ENCODE measurements around the gene CEP126. TPM values are rescaled to one million over a fixed set of nuclear protein-coding genes. Genes with fewer than 3 reads are reported as not detected.

Gene CEP126, protein sequence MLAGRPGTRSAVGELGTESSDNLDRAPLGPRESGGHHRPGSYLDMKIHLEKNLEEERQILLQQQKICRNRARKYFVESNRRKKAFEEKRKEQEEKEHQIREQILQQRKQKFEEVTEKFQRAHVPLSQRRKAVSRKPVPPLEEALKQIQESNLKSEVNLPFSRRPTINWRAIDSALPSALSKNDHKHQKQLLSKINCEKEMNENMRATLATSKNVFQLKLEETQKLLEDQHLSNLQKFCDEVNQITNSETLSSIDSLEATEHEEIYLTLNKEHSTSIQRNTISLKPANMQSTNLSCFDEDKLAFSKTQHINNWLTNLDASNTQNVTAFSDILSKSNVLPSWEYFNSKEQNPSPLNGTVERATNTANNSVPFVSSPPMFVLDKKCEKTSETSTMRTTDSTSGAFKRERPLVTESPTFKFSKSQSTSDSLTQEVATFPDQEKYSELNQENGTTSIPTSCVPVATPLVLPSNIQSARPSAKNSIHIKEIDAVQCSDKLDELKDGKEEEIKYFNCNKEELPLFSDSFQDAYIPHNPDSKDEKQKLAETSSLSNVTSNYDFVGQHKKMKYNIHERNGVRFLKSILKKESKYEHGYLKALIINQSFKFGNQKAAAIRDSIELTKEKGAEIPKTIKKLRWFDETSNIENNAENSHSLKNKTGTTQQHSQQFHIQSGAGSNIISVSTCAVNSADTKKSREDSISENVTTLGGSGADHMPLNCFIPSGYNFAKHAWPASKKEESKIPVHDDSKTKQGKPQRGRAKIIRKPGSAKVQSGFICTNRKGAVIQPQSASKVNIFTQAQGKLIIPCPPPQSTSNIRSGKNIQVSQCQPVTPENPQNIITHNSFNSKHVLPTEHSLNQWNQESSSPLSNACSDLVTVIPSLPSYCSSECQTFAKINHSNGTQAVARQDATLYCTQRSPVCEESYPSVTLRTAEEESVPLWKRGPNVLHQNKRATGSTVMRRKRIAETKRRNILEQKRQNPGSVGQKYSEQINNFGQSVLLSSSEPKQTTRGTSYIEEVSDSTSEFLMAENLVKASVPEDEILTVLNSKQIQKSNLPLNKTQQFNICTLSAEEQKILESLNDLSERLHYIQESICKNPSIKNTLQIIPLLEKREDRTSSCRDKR
- total RNA-seq: 1 to 10 TPM; 2.6 to 5.2 (median 3.6) TPM

GRCh38 chr11:101914738-101915426 lies at the start of gene CEP126:
TSS of gene CEP126 (plus strand) at chr11:101915010. CDS start at chr11:101915285, 275 bp downstream.
- TF ChIP-seq, protein P1, sequence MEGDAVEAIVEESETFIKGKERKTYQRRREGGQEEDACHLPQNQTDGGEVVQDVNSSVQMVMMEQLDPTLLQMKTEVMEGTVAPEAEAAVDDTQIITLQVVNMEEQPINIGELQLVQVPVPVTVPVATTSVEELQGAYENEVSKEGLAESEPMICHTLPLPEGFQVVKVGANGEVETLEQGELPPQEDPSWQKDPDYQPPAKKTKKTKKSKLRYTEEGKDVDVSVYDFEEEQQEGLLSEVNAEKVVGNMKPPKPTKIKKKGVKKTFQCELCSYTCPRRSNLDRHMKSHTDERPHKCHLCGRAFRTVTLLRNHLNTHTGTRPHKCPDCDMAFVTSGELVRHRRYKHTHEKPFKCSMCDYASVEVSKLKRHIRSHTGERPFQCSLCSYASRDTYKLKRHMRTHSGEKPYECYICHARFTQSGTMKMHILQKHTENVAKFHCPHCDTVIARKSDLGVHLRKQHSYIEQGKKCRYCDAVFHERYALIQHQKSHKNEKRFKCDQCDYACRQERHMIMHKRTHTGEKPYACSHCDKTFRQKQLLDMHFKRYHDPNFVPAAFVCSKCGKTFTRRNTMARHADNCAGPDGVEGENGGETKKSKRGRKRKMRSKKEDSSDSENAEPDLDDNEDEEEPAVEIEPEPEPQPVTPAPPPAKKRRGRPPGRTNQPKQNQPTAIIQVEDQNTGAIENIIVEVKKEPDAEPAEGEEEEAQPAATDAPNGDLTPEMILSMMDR (IDR thresholded peaks at IDR 0.05): peak in 1 of 3 donors; percentile 70
- TF ChIP-seq POLR2A (IDR thresholded peaks at IDR 0.05): no peak
- peak; percentile 94 to 99 for DNase-seq (ENCODE audit: low spot score in 2 of 2)
- intact Hi-C loops (cut with DNase I; ENCODE audit: low total_unique reads): no loop called here
- WGBS, 2 donors: 0 to 1% methylated on average over 45 to 56 of the region's 56 CpGs
- peak within 1 kb of the TSS; percentile 61 for H3K4me3 ChIP-seq (ENCODE audit: low read depth, poor library complexity, severe bottlenecking)

DNA sequence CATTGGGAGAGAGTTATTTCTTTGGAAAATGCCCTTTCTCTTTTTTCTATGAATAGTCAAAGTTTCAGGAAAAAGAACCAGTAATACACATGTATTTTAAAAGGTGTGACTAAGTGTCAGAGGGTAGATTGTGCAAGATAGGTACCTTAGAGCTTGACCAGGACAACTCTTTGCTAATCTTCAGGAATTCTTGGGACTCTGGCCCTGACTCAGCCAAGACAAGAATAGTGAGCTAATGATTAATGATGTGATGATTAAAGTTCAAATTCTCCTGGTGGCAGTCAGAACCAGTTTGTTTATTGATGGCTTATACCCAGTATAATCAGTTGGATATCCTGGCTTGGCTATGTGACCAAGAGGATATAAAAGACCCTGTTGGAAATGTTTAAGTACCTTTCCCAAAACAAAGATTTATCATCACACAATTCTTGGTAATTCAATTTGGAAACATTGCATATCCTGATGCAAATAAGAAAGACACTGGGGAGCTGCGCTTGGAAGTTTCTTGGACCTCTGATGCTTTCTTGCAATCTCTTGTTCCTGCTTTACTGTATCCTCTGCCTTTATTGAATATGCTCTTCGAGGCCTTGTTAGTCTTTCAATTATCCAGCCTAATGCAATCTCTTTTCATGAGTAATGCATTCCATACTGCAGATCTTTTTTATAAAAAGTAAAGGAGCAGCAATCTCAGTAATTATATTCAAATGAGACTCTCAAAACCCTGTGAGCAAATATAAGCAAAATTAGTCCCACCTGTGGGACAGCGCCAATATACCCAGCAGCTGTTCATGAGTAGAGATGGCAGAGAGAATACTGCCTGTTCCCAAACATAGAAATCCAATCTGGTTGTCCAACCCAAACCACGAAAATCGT lies 48.0 kb upstream of the CEP126 start:
- WGBS, 2 donors: 73% methylated on average over 5 of the region's 5 CpGs
- DNase-seq (ENCODE audit: low spot score in 2 of 2): no peak
- no peak for TF ChIP-seq POLR2A (IDR thresholded peaks at IDR 0.05)
- TF ChIP-seq, protein P1 (IDR thresholded peaks at IDR 0.05): no peak
- no peak overlapping the region for H3K4me3 ChIP-seq (ENCODE audit: low read depth, poor library complexity, severe bottlenecking)
- intact Hi-C loops (cut with DNase I; ENCODE audit: low total_unique reads): no loop called here

GRCh38 chr11:101867951-101868350 lies 46.9 kb upstream of the CEP126 start:
- H3K4me3 ChIP-seq (ENCODE audit: low read depth, poor library complexity, severe bottlenecking): no peak overlapping the region
- TF ChIP-seq POLR2A (IDR thresholded peaks at IDR 0.05): no peak
- TF ChIP-seq, protein P1 (IDR thresholded peaks at IDR 0.05): no peak
- intact Hi-C loops (cut with DNase I; ENCODE audit: low total_unique reads): no loop called here
- DNase-seq (ENCODE audit: low spot score in 2 of 2): no peak
- 76 to 79% methylated on average over 2 of the region's 2 CpGs for WGBS, 2 donors

GRCh38 chr11:101870510-101870909 lies 44.3 kb upstream of the CEP126 start:
- intact Hi-C loops (cut with DNase I; ENCODE audit: low total_unique reads): no loop called here
- no peak for DNase-seq (ENCODE audit: low spot score in 2 of 2)
- TF ChIP-seq, protein P1 (IDR thresholded peaks at IDR 0.05): no peak
- no peak for TF ChIP-seq POLR2A (IDR thresholded peaks at IDR 0.05)
- WGBS, 2 donors: 89 to 96% methylated on average over 6 of the region's 6 CpGs
- no peak overlapping the region for H3K4me3 ChIP-seq (ENCODE audit: low read depth, poor library complexity, severe bottlenecking)
